K562 (cell line): Measurements from ENCODE around the gene HMGCL. TPM values are rescaled to one million over a fixed set of nuclear protein-coding genes. Genes with fewer than 3 reads are reported as not detected.

Source experiments
- CEBPG ChIP-seq, 3 experiments: fragments of 200-800 bp in 1 of 3; sonication (Bioruptor generic) in 1 of 3; sonication (generic) in 1 of 3; formaldehyde crosslinking in 1 of 3; IDR thresholded peaks in 2 of 3; conservative IDR thresholded peaks in 1 of 3; 2 replicates each; pipeline versions ENCODE4 v1.6.1 to v1.8.0; 2016 to 2022; ENCODE audit warnings: missing compliant biosample characterization in 2 of 3, missing genetic modification characterization in 2 of 3, mild to moderate bottlenecking in 1 of 3, missing genetic modification reagents in 1 of 3
- CREM ChIP-seq: IDR thresholded peaks from 2 replicates; pipeline ENCODE4 v1.6.1; 2014; ENCODE audit warnings: antibody characterized with exemption, low read depth
- HDGF ChIP-seq: fragments of 450-650 bp; IDR thresholded peaks from 2 replicates; pipeline ENCODE4 v1.6.1; 2016
- PHF21A ChIP-seq: fragments of 450-650 bp; IDR thresholded peaks from 2 replicates; pipeline ENCODE4 v1.6.1; 2017; ENCODE audit warnings: low read depth, borderline replicate concordance
- RBBP5 ChIP-seq: fragments of 200-600 bp; sonication (generic); IDR thresholded peaks from 2 replicates; pipeline ENCODE4 v1.6.1; 2012; ENCODE audit warnings: borderline replicate concordance, mild to moderate bottlenecking, low read length, control low read depth, inconsistent platforms; ENCODE audit not compliant: insufficient read depth, poor library complexity, severe bottlenecking
- RFX1 ChIP-seq: fragments of 450-650 bp; IDR thresholded peaks from 2 replicates; pipeline ENCODE4 v1.6.1; 2016; ENCODE audit warnings: mild to moderate bottlenecking, moderate library complexity
- polyA plus RNA-seq, 8 experiments: library from polyadenylated mRNA; depleted of rRNA in 4 of 8; stranded (reverse) in 5 of 8; unstranded in 3 of 8; fragments of >200 nt; fragmentation: Nextera tagmentation in 2 of 8; fragmentation: Illumina TruSeq in 1 of 8; extraction: Ambion mirVana in 2 of 8; extraction: Trizol in 1 of 8; gene quantifications; 2 replicates each; pipeline versions ENCODE4 v1.2.1 to v1.2.3, GENCODE V29; 2011 to 2014; ENCODE audit warnings: inconsistent platforms in 1 of 8, missing spikeins in 1 of 8
- total RNA-seq, 7 experiments: library from RNA; depleted of rRNA in 6 of 7; stranded (reverse); fragments of >200 nt in 6 of 7; fragmentation: Illumina TruSeq in 2 of 7; extraction: Trizol in 2 of 7; gene quantifications; 2 replicates each; pipeline versions ENCODE4 v1.2.1 to v1.2.3, GENCODE V29; 2011 to 2021; ENCODE audit warnings: low replicate concordance in 1 of 7
- TF ChIP-seq, protein P1 (sequence below): sonication (generic); formaldehyde crosslinking; IDR thresholded peaks from 2 replicates; pipeline ENCODE4 v1.8.1; 2023; ENCODE audit warnings: mild to moderate bottlenecking, missing genetic modification reagents
- TF ChIP-seq, protein P2 (sequence below): sonication (generic); formaldehyde crosslinking; IDR thresholded peaks from 2 replicates; pipeline ENCODE4 v1.8.0; 2022; ENCODE audit warnings: mild to moderate bottlenecking, missing genetic modification reagents, borderline replicate concordance
- TF ChIP-seq, protein P3 (sequence below): sonication (generic); formaldehyde crosslinking; IDR thresholded peaks from 2 replicates; pipeline ENCODE4 v1.8.0; 2022; ENCODE audit warnings: missing genetic modification reagents, mild to moderate bottlenecking, borderline replicate concordance
- TF ChIP-seq, protein P4 (sequence below): fragments of 250-450 bp; sonication (Bioruptor Pico); IDR thresholded peaks from 2 replicates; pipeline ENCODE4 v1.8.0; 2021; ENCODE audit warnings: borderline replicate concordance, mild to moderate bottlenecking, moderate library complexity; ENCODE audit not compliant: poor library complexity, severe bottlenecking
- TF ChIP-seq, protein P5 (sequence below): sonication (generic); formaldehyde crosslinking; IDR thresholded peaks from 2 replicates; pipeline ENCODE4 v1.9.0; 2022; ENCODE audit warnings: mild to moderate bottlenecking, missing genetic modification reagents
- TF ChIP-seq, protein P6 (sequence below): sonication (generic); formaldehyde crosslinking; IDR thresholded peaks from 2 replicates; pipeline ENCODE4 v1.8.0; 2022; ENCODE audit warnings: missing genetic modification reagents, mild to moderate bottlenecking, moderate library complexity, borderline replicate concordance

HMGCL gene
- total and polyA plus RNA-seq, 9 of the 15 experiments (the other 6 are each of a cell fraction or from before 2014, with no cell fraction given) = 18.0 to 82.2 (median 24.2) TPM

DNA sequence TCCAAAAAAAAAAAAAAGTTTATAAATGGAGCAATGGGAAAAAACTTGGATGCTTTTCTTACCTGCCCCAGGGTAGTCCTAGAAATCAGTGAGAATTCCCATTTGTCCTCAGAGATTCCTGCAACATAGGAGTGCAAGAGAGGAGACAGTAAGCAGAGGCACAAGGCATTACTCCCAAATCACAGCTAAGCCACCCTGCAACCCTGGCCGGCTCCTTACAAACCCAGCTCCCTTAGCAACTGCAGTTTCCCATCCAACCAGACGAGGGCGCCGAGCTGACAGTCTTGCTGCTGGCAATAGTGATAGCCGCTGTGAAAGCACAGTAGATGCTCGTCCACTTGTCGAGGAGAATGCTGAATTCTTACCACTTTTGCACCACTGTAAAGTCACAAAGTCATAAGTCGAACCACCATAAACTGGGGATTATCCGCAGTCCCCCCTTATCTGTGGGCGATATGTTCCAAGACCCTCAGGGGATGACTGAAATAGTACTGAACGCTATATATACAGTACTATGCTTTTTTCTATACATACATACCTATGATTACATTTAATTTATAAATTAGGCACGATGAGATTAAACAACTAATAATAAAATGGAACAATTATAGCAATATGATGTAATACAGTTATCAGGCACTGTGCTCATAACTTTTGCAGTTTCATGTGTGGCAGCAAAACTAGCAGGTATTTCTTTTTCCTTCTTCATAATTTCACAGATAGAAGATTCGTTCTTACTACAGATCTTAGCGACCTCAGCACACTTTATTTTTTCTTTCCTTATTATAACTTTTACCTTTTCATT, 53.0 kb downstream of the HMGCL start (continued):
- TF ChIP-seq, protein P1, sequence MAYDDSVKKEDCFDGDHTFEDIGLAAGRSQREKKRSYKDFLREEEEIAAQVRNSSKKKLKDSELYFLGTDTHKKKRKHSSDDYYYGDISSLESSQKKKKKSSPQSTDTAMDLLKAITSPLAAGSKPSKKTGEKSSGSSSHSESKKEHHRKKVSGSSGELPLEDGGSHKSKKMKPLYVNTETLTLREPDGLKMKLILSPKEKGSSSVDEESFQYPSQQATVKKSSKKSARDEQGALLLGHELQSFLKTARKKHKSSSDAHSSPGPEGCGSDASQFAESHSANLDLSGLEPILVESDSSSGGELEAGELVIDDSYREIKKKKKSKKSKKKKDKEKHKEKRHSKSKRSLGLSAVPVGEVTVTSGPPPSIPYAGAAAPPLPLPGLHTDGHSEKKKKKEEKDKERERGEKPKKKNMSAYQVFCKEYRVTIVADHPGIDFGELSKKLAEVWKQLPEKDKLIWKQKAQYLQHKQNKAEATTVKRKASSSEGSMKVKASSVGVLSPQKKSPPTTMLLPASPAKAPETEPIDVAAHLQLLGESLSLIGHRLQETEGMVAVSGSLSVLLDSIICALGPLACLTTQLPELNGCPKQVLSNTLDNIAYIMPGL (CRISPR knock-in tag) = no peak
- 0 out of 2 replicates have a peak, but pooled peaks have one; percentile 13 for TF ChIP-seq HDGF
- peak; percentile 21; the same call in 1 of the 2 replicates for TF ChIP-seq PHF21A
- TF ChIP-seq RBBP5 = peak; percentile 26
- TF ChIP-seq, protein P2, sequence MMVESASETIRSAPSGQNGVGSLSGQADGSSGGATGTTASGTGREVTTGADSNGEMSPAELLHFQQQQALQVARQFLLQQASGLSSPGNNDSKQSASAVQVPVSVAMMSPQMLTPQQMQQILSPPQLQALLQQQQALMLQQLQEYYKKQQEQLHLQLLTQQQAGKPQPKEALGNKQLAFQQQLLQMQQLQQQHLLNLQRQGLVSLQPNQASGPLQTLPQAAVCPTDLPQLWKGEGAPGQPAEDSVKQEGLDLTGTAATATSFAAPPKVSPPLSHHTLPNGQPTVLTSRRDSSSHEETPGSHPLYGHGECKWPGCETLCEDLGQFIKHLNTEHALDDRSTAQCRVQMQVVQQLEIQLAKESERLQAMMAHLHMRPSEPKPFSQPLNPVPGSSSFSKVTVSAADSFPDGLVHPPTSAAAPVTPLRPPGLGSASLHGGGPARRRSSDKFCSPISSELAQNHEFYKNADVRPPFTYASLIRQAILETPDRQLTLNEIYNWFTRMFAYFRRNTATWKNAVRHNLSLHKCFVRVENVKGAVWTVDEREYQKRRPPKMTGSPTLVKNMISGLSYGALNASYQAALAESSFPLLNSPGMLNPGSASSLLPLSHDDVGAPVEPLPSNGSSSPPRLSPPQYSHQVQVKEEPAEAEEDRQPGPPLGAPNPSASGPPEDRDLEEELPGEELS (CRISPR knock-in tag) = no peak
- TF ChIP-seq, protein P3, sequence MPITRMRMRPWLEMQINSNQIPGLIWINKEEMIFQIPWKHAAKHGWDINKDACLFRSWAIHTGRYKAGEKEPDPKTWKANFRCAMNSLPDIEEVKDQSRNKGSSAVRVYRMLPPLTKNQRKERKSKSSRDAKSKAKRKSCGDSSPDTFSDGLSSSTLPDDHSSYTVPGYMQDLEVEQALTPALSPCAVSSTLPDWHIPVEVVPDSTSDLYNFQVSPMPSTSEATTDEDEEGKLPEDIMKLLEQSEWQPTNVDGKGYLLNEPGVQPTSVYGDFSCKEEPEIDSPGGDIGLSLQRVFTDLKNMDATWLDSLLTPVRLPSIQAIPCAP (CRISPR knock-in tag) = no peak
- TF ChIP-seq, protein P4, sequence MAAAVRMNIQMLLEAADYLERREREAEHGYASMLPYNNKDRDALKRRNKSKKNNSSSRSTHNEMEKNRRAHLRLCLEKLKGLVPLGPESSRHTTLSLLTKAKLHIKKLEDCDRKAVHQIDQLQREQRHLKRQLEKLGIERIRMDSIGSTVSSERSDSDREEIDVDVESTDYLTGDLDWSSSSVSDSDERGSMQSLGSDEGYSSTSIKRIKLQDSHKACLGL (CRISPR knock-in tag) = no peak
- TF ChIP-seq, protein P5, sequence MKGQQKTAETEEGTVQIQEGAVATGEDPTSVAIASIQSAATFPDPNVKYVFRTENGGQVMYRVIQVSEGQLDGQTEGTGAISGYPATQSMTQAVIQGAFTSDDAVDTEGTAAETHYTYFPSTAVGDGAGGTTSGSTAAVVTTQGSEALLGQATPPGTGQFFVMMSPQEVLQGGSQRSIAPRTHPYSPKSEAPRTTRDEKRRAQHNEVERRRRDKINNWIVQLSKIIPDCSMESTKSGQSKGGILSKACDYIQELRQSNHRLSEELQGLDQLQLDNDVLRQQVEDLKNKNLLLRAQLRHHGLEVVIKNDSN (CRISPR knock-in tag) = no peak
- TF ChIP-seq, protein P6, sequence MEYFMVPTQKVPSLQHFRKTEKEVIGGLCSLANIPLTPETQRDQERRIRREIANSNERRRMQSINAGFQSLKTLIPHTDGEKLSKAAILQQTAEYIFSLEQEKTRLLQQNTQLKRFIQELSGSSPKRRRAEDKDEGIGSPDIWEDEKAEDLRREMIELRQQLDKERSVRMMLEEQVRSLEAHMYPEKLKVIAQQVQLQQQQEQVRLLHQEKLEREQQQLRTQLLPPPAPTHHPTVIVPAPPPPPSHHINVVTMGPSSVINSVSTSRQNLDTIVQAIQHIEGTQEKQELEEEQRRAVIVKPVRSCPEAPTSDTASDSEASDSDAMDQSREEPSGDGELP = peak; percentile 45; the same call in 1 of the 2 replicates
- TF ChIP-seq CREM = peak; percentile 48; the same call in 1 of the 2 replicates
- 0 out of 2 replicates have a peak, but pooled peaks have one; percentile 15 for TF ChIP-seq CEBPG (CRISPR knock-in tag; IDR thresholded peaks at IDR 0.05)
- TF ChIP-seq CEBPG (tag; conservative IDR thresholded peaks at IDR 0.05 in 1 of 2, IDR thresholded peaks at IDR 0.05 in 1 of 2) = peak; percentile 59 to 60
- peak; percentile 69 for TF ChIP-seq RFX1
